GM20000 (cell line): ENCODE measurements around the gene MINAR1.
"Not testable (repeated sequence)": the region's sequence is repeated elsewhere in the genome, so short reads cannot be mapped to it uniquely, and the experiment has no call there.

Source experiments
- DNase-seq: peaks from one replicate; pipeline ENCODE4 v3.0.0; 2012; ENCODE audit warnings: low spot score
- CTCF ChIP-seq: IDR thresholded peaks from 2 replicates; pipeline ENCODE4 v1.5.1; 2012; ENCODE audit warnings: mild to moderate bottlenecking, control low read depth; ENCODE audit errors: extremely low read depth, missing control alignments

The MINAR1 gene

GRCh38 chr15:79416876-79417275 is 15.3 kb upstream of the MINAR1 start:
- no peak for TF ChIP-seq CTCF
- DNase-seq = no peak

- no peak for DNase-seq
- no peak for TF ChIP-seq CTCF
These were observed 13.3 kb upstream of the MINAR1 start for GRCh38 chr15:79418693-79419279.

GRCh38 chr15:79425591-79426295 is 6.4 kb upstream of the MINAR1 start:
- no peak for DNase-seq
- no peak for TF ChIP-seq CTCF

GRCh38 chr15:79426899-79427298 is 5.2 kb upstream of the MINAR1 start:
- DNase-seq = not testable (repeated sequence)

- no peak for TF ChIP-seq CTCF
- no peak for DNase-seq
These were observed 4.1 kb upstream of the MINAR1 start for GRCh38 chr15:79427781-79428598.

GRCh38 chr15:79430901-79431635 is 1.1 kb upstream of the MINAR1 start:
- TF ChIP-seq CTCF = no peak
- peak; percentile 22 for DNase-seq

GRCh38 chr15:79432345-79433275 is 474 bp downstream of the MINAR1 start:
- no peak for DNase-seq
- TF ChIP-seq CTCF = no peak
